GM23338 (cell line): Measurements from ENCODE around the gene GNAZ. TPM values are rescaled to one million over a fixed set of nuclear protein-coding genes. Genes with fewer than 3 reads are reported as not detected.
A peak's percentile ranks its signal among the peaks of the same experiment; 100 is the strongest.

Experiments
- ATAC-seq: fragments of 200-7000 bp; cut with Tn5 transposase; 3 replicates; pipeline ENCODE4 v1.9.1; 2020
- DNase-seq: peaks from one replicate; pipeline ENCODE4 v3.0.0-alpha.2; 2015; ENCODE audit warnings: low spot score
- H2AFZ ChIP-seq: fragments of 200-600 bp; sonication (generic); 2 replicates; pipeline ENCODE4 v1.8.0; 2016; ENCODE audit warnings: antibody characterized with exemption, mild to moderate bottlenecking, moderate library complexity
- H3F3A ChIP-seq: fragments of 200-600 bp; sonication (generic); replicated peaks from 2 replicates; pipeline ENCODE4 v1.8.0; 2017; ENCODE audit warnings: antibody characterized with exemption, mixed run types, low read depth
- H3K27ac ChIP-seq: fragments of 200-600 bp; sonication (generic); 2 replicates; pipeline ENCODE4 v1.6.1; 2016; ENCODE audit warnings: low read depth
- H3K27me3 ChIP-seq: fragments of 200-600 bp; sonication (generic); 2 replicates; pipeline ENCODE4 v1.8.0; 2016; ENCODE audit warnings: mild to moderate bottlenecking, mixed run types, moderate library complexity; ENCODE audit not compliant: insufficient read depth
- H3K36me3 ChIP-seq: fragments of 200-600 bp; sonication (generic); 2 replicates; pipeline ENCODE4 v1.8.0; 2016; ENCODE audit warnings: mild to moderate bottlenecking; ENCODE audit not compliant: insufficient read depth
- H3K4me1 ChIP-seq: fragments of 200-600 bp; sonication (generic); 2 replicates; pipeline ENCODE4 v1.8.0; 2016; ENCODE audit warnings: mild to moderate bottlenecking, moderate library complexity; ENCODE audit not compliant: insufficient read depth
- H3K4me2 ChIP-seq: fragments of 200-600 bp; sonication (generic); 2 replicates; pipeline ENCODE4 v1.7.1; 2017; ENCODE audit warnings: mixed run types
- H3K4me3 ChIP-seq: fragments of 200-600 bp; sonication (generic); 2 replicates; pipeline ENCODE4 v1.6.1; 2016; ENCODE audit warnings: mixed run types
- H3K79me2 ChIP-seq: fragments of 200-600 bp; sonication (generic); replicated peaks from 2 replicates; pipeline ENCODE4 v1.8.0; 2017; ENCODE audit warnings: mild to moderate bottlenecking; ENCODE audit not compliant: insufficient read depth
- H3K9me2 ChIP-seq: fragments of 200-600 bp; sonication (generic); 2 replicates; pipeline ENCODE4 v1.8.0; 2017; ENCODE audit not compliant: insufficient read depth
- H4K20me1 ChIP-seq: fragments of 200-600 bp; sonication (generic); replicated peaks from 2 replicates; pipeline ENCODE4 v1.8.0; 2017; ENCODE audit warnings: mild to moderate bottlenecking; ENCODE audit not compliant: insufficient read depth
- H3K27ac Mint-ChIP-seq: 2 replicates; pipeline ENCODE4 v1.8.0; 2020; ENCODE audit warnings: inconsistent platforms, mild to moderate bottlenecking, moderate library complexity, mixed read lengths
- H3K27me3 Mint-ChIP-seq: 3 replicates; pipeline ENCODE4 v1.8.0; 2022; ENCODE audit warnings: low read depth, mild to moderate bottlenecking, moderate library complexity, mixed read lengths, inconsistent platforms; ENCODE audit not compliant: insufficient read depth, poor library complexity
- H3K36me3 Mint-ChIP-seq: 3 replicates; pipeline ENCODE4 v1.8.0; 2021; ENCODE audit warnings: low read depth, mild to moderate bottlenecking, inconsistent platforms, moderate library complexity, mixed read lengths
- H3K4me1 Mint-ChIP-seq: 3 replicates; pipeline ENCODE4 v1.8.0; 2020; ENCODE audit warnings: mild to moderate bottlenecking, inconsistent platforms, mixed read lengths
- H3K4me3 Mint-ChIP-seq: 3 replicates; pipeline ENCODE4 v1.8.0; 2021; ENCODE audit warnings: moderate library complexity, mild to moderate bottlenecking, inconsistent platforms, mixed read lengths
- H3K9me3 Mint-ChIP-seq: 3 replicates; pipeline ENCODE4 v1.8.0; 2020; ENCODE audit warnings: moderate library complexity, mild to moderate bottlenecking, inconsistent platforms, mixed read lengths
- CREB1 ChIP-seq: fragments of 250-450 bp; sonication (Bioruptor Pico); IDR thresholded peaks from 2 replicates; pipeline ENCODE4 v1.5.0; 2020; ENCODE audit warnings: low read depth, mild to moderate bottlenecking, moderate library complexity
- CTCF ChIP-seq, 2 experiments: fragments of 200-600 bp in 1 of 2; sonication (generic) in 1 of 2; conservative IDR thresholded peaks; 2 replicates each; pipeline versions ENCODE4 v1.5.1 to v1.6.1; 2016 to 2017; ENCODE audit warnings: antibody characterized with exemption in 2 of 2, low read depth in 2 of 2, mild to moderate bottlenecking in 2 of 2, moderate library complexity in 1 of 2
- ETS1 ChIP-seq: IDR thresholded peaks from 2 replicates; pipeline ENCODE4 v1.6.1; 2016; ENCODE audit warnings: antibody characterized with exemption
- EZH2 ChIP-seq: fragments of 200-600 bp; sonication (generic); IDR thresholded peaks from one replicate; pipeline ENCODE4 v1.8.0; 2017; ENCODE audit warnings: antibody characterized with exemption, mild to moderate bottlenecking, low read depth; ENCODE audit not compliant: unreplicated experiment
- EZH2phosphoT487 ChIP-seq: fragments of 200-600 bp; sonication (generic); IDR thresholded peaks from one replicate; pipeline ENCODE4 v1.8.1; 2018; ENCODE audit warnings: antibody characterized with exemption; ENCODE audit not compliant: unreplicated experiment
- JUNB ChIP-seq: IDR thresholded peaks from one replicate; pipeline ENCODE4 v1.6.1; 2016; ENCODE audit warnings: antibody characterized with exemption; ENCODE audit not compliant: unreplicated experiment
- NANOG ChIP-seq: IDR thresholded peaks from 2 replicates; pipeline ENCODE4 v1.6.1; 2016; ENCODE audit warnings: antibody characterized with exemption, borderline replicate concordance
- POLR2AphosphoS5 ChIP-seq: IDR thresholded peaks from 2 replicates; pipeline ENCODE4 v1.6.1; 2016; ENCODE audit warnings: antibody characterized with exemption, low read depth
- REST ChIP-seq: IDR thresholded peaks from one replicate; pipeline ENCODE4 v1.6.1; 2018; ENCODE audit warnings: antibody characterized with exemption; ENCODE audit not compliant: unreplicated experiment
- STAT1 ChIP-seq: IDR thresholded peaks from one replicate; pipeline ENCODE4 v1.6.1; 2016; ENCODE audit warnings: antibody characterized with exemption; ENCODE audit not compliant: unreplicated experiment
- ZNF331 ChIP-seq: fragments of 250-450 bp; sonication (Bioruptor Pico); IDR thresholded peaks from 2 replicates; pipeline ENCODE4 v1.5.0; 2020; ENCODE audit warnings: low read depth, mild to moderate bottlenecking, moderate library complexity
- ZNF462 ChIP-seq: fragments of 250-450 bp; sonication (Bioruptor Pico); IDR thresholded peaks from 2 replicates; pipeline ENCODE4 v1.5.0; 2020; ENCODE audit warnings: mild to moderate bottlenecking, moderate library complexity
- polyA plus RNA-seq: library from polyadenylated mRNA; unstranded; fragments of >200 nt; fragmentation: Nextera tagmentation; extraction: Ambion mirVana; gene quantifications from 2 replicates; pipeline ENCODE4 v1.2.1, GENCODE V29; 2016
- total RNA-seq: library from RNA; depleted of rRNA; stranded (reverse); fragments of >200 nt; shearing (Covaris generic); gene quantifications from 2 replicates; pipeline ENCODE4 v1.2.3, GENCODE V29; 2014

Gene GNAZ
- total and polyA plus RNA-seq, 2 experiments from 2014 or later = 2.9 to 11.1 TPM

- no peak for DNase-seq
Measured at GRCh38 chr22:23085785-23086184, 15.5 kb downstream of the GNAZ start.

More at GRCh38 chr22:23085785-23086184, 15.5 kb downstream of the GNAZ start:
- Histone ChIP-seq H3K36me3 (no peaks in the 10 kb centered on the region), H3K4me2 (no peak overlapping the region), H3K27ac (no peak overlapping the region), H3K27me3 (no peaks in the 10 kb centered on the region), H4K20me1 (no peaks in the 10 kb centered on the region; the same call in 1 of the 2 replicates), H3K4me3 (no peak overlapping the region), H3F3A (no peaks in the 10 kb centered on the region), H3K79me2 (no peaks in the 10 kb centered on the region), H3K9me2 (no peaks in the 10 kb centered on the region), H3K4me1 (no peaks in the 10 kb centered on the region; the same call in 1 of the 2 replicates), H2AFZ (no peak overlapping the region)
- ATAC-seq = peak; percentile 14; the same call in 1 of the 3 replicates
- H3K27ac Mint-ChIP-seq = no peak overlapping the region
- H3K36me3 Mint-ChIP-seq = no peaks in the 10 kb centered on the region
- peaks cover 12% of the 10 kb centered on the region for H3K27me3 Mint-ChIP-seq
- peaks cover 15% of the 10 kb centered on the region for H3K4me1 Mint-ChIP-seq
- no peaks in the 10 kb centered on the region for H3K9me3 Mint-ChIP-seq
- no peak overlapping the region for H3K4me3 Mint-ChIP-seq
- TF ChIP-seq EZH2phosphoT487 (no peak), NANOG (no peak), CREB1 (CRISPR knock-in tag) (no peak), JUNB (no peak), STAT1 (no peak), REST (no peak), POLR2AphosphoS5 (no peak), CTCF (conservative IDR thresholded peaks at IDR 0.05; ENCODE audit: low read depth in 2 of 2) (no peak), ZNF462 (CRISPR knock-in tag) (no peak), ETS1 (no peak), ZNF331 (CRISPR knock-in tag) (no peak), EZH2 (no peak)
